ENCODE results near the gene RNASEH1. TPM values are rescaled to one million over a fixed set of nuclear protein-coding genes. Genes with fewer than 3 reads are reported as not detected.
A peak's percentile ranks its signal among the peaks of the same experiment; 100 is the strongest.

Gene RNASEH1
- total and polyA plus RNA-seq, 2 of the 13 experiments (the other 11 are each of a cell fraction or from before 2014, with no cell fraction given), result 14.5 to 57.4 TPM

DNA sequence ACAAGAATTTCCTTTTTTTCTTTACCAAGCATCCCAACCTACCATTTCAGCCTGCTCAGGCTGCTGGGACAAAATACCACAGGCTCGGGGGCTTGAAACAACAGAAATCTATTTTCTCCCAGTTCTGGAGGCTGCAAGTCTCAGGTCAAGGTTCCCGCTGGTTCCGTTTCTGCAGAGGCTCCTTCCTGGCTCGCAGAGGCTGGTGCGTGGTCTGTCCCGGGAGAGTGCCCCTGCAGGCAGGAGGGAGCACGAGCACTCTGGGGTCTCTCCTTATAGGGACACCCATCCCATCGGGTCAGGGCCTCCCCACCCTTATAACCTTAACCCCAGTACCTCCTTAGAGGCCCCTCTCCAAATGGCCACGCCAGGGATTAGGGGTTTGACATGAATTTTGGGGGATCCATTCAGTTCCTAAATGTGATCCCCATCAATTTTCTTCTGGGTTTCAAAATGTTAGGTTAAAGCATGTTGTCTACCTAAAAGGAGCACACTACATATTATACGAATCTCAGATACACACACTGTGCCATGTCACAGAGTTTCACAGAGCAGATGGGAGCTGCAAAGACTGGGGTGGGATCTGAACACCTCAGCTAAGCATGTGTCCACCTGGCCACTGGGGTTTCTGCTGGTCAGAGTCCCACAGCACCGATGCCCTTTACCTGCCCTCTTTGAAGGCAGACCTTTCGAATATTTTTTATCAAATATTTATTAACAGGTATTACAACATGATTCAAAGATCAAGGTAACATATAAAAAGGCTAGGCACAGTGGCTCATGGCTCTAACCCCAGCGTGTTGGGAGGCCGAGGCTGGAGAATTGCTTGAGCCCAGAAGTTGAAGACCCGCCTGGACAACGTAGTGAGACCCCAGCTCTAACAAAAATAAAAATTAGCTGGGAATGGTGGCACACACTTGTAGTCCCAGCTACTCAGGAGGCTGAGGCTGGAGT, 21.2 kb downstream of the RNASEH1 start (continued):
- TF ChIP-seq, protein P1, sequence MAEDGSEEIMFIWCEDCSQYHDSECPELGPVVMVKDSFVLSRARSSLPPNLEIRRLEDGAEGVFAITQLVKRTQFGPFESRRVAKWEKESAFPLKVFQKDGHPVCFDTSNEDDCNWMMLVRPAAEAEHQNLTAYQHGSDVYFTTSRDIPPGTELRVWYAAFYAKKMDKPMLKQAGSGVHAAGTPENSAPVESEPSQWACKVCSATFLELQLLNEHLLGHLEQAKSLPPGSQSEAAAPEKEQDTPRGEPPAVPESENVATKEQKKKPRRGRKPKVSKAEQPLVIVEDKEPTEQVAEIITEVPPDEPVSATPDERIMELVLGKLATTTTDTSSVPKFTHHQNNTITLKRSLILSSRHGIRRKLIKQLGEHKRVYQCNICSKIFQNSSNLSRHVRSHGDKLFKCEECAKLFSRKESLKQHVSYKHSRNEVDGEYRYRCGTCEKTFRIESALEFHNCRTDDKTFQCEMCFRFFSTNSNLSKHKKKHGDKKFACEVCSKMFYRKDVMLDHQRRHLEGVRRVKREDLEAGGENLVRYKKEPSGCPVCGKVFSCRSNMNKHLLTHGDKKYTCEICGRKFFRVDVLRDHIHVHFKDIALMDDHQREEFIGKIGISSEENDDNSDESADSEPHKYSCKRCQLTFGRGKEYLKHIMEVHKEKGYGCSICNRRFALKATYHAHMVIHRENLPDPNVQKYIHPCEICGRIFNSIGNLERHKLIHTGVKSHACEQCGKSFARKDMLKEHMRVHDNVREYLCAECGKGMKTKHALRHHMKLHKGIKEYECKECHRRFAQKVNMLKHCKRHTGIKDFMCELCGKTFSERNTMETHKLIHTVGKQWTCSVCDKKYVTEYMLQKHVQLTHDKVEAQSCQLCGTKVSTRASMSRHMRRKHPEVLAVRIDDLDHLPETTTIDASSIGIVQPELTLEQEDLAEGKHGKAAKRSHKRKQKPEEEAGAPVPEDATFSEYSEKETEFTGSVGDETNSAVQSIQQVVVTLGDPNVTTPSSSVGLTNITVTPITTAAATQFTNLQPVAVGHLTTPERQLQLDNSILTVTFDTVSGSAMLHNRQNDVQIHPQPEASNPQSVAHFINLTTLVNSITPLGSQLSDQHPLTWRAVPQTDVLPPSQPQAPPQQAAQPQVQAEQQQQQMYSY (CRISPR knock-in tag; IDR thresholded peaks at IDR 0.05), result 0 out of 2 replicates have a peak, but pooled peaks have one; percentile 55
- TF ChIP-seq, protein P2, sequence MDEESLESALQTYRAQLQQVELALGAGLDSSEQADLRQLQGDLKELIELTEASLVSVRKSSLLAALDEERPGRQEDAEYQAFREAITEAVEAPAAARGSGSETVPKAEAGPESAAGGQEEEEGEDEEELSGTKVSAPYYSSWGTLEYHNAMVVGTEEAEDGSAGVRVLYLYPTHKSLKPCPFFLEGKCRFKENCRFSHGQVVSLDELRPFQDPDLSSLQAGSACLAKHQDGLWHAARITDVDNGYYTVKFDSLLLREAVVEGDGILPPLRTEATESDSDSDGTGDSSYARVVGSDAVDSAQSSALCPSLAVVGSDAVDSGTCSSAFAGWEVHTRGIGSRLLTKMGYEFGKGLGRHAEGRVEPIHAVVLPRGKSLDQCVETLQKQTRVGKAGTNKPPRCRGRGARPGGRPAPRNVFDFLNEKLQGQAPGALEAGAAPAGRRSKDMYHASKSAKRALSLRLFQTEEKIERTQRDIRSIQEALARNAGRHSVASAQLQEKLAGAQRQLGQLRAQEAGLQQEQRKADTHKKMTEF (CRISPR knock-in tag; IDR thresholded peaks at IDR 0.05), result peak; percentile 78
- TF ChIP-seq SIX4 (CRISPR knock-in tag; IDR thresholded peaks at IDR 0.05) (0 out of 2 replicates have a peak, but pooled peaks have one; percentile 53), ZNF543 (CRISPR knock-in tag; IDR thresholded peaks at IDR 0.05) (0 out of 2 replicates have a peak, but pooled peaks have one; percentile 31), NKX3-1 (CRISPR knock-in tag; IDR thresholded peaks at IDR 0.05) (0 out of 2 replicates have a peak, but pooled peaks have one; percentile 78), SMAD3 (CRISPR knock-in tag; IDR thresholded peaks at IDR 0.05) (no peak; the same call in 1 of the 2 replicates), IKZF4 (CRISPR knock-in tag; IDR thresholded peaks at IDR 0.05; ENCODE audit: borderline replicate concordance, low read depth, not compliant biosample characterization) (no peak), SMAD9 (CRISPR knock-in tag; IDR thresholded peaks at IDR 0.05) (0 out of 2 replicates have a peak, but pooled peaks have one; percentile 18), ZNF484 (CRISPR knock-in tag; IDR thresholded peaks at IDR 0.05; ENCODE audit: borderline replicate concordance, low read depth) (0 out of 2 replicates have a peak, but pooled peaks have one; percentile 26), ZNF652 (CRISPR knock-in tag; IDR thresholded peaks at IDR 0.05; ENCODE audit: borderline replicate concordance, low read depth) (0 out of 2 replicates have a peak, but pooled peaks have one; percentile 10), ELF1 (CRISPR knock-in tag; IDR thresholded peaks at IDR 0.05) (peak; percentile 52), ZNF335 (CRISPR knock-in tag; IDR thresholded peaks at IDR 0.05) (no peak), YEATS2 (CRISPR knock-in tag; IDR thresholded peaks at IDR 0.05; ENCODE audit: borderline replicate concordance) (peak; percentile 62; the same call in 1 of the 2 replicates), CBX5 (CRISPR knock-in tag; IDR thresholded peaks at IDR 0.05; ENCODE audit: borderline replicate concordance) (peak; percentile 35; the same call in 1 of the 2 replicates)
- TF ChIP-seq, protein P3, sequence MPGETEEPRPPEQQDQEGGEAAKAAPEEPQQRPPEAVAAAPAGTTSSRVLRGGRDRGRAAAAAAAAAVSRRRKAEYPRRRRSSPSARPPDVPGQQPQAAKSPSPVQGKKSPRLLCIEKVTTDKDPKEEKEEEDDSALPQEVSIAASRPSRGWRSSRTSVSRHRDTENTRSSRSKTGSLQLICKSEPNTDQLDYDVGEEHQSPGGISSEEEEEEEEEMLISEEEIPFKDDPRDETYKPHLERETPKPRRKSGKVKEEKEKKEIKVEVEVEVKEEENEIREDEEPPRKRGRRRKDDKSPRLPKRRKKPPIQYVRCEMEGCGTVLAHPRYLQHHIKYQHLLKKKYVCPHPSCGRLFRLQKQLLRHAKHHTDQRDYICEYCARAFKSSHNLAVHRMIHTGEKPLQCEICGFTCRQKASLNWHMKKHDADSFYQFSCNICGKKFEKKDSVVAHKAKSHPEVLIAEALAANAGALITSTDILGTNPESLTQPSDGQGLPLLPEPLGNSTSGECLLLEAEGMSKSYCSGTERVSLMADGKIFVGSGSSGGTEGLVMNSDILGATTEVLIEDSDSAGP (CRISPR knock-in tag; IDR thresholded peaks at IDR 0.05; ENCODE audit: borderline replicate concordance), result peak; percentile 40; the same call in 1 of the 2 replicates
- TF ChIP-seq, protein P4, sequence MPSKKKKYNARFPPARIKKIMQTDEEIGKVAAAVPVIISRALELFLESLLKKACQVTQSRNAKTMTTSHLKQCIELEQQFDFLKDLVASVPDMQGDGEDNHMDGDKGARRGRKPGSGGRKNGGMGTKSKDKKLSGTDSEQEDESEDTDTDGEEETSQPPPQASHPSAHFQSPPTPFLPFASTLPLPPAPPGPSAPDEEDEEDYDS (CRISPR knock-in tag; IDR thresholded peaks at IDR 0.05), result peak; percentile 40; the same call in 1 of the 2 replicates
- TF ChIP-seq, protein P5, sequence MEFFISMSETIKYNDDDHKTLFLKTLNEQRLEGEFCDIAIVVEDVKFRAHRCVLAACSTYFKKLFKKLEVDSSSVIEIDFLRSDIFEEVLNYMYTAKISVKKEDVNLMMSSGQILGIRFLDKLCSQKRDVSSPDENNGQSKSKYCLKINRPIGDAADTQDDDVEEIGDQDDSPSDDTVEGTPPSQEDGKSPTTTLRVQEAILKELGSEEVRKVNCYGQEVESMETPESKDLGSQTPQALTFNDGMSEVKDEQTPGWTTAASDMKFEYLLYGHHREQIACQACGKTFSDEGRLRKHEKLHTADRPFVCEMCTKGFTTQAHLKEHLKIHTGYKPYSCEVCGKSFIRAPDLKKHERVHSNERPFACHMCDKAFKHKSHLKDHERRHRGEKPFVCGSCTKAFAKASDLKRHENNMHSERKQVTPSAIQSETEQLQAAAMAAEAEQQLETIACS (CRISPR knock-in tag; IDR thresholded peaks at IDR 0.05), result no peak

Data from HepG2 (cell line).